ACC112 (cell line): ENCODE results near the gene CNNM3.

Source experiments
- H2AFZ ChIP-seq: fragments of 200-600 bp; sonication (generic); one replicate; pipeline ENCODE4 v1.6.0; 2017; ENCODE audit warnings: antibody characterized with exemption, low read length; ENCODE audit not compliant: unreplicated experiment
- H3K27ac ChIP-seq: fragments of 200-600 bp; sonication (generic); 2 replicates; pipeline ENCODE4 v1.5.1; 2014; ENCODE audit warnings: low read depth, mild to moderate bottlenecking, antibody characterized with exemption, low read length, moderate library complexity
- H3K27me3 ChIP-seq: fragments of 200-600 bp; sonication (generic); 2 replicates; pipeline ENCODE4 v1.6.1; 2014; ENCODE audit warnings: mild to moderate bottlenecking, antibody characterized with exemption, low read length, moderate library complexity, mixed read lengths; ENCODE audit not compliant: insufficient read depth
- H3K36me3 ChIP-seq: fragments of 200-600 bp; sonication (generic); 2 replicates; pipeline ENCODE4 v1.6.1; 2016; ENCODE audit warnings: mild to moderate bottlenecking, antibody characterized with exemption, low read length, moderate library complexity, mixed read lengths; ENCODE audit not compliant: insufficient read depth
- H3K4me1 ChIP-seq: fragments of 200-600 bp; sonication (generic); one replicate; pipeline ENCODE4 v1.6.1; 2016; ENCODE audit warnings: low read length, mixed read lengths; ENCODE audit not compliant: insufficient read depth, unreplicated experiment, control insufficient read depth
- H3K4me3 ChIP-seq: fragments of 200-600 bp; sonication (generic); 2 replicates; pipeline ENCODE4 v1.5.1; 2014; ENCODE audit warnings: mild to moderate bottlenecking, low read depth, low read length
- H3K79me2 ChIP-seq: fragments of 200-600 bp; sonication (generic); one replicate; pipeline ENCODE4 v1.6.0; 2016; ENCODE audit warnings: low read length; ENCODE audit not compliant: control insufficient read depth, unreplicated experiment, insufficient read depth

The CNNM3 gene

GRCh38 chr2:96881349-96882195, 65.5 kb downstream of the CNNM3 start:
- Histone ChIP-seq H3K27me3 (peaks cover 17% of the 10 kb centered on the region), H3K27ac (no peak overlapping the region), H3K4me1 (peaks cover under 1% of the 10 kb centered on the region), H3K4me3 (no peak overlapping the region), H2AFZ (no peak overlapping the region), H3K79me2 (no peaks in the 10 kb centered on the region), H3K36me3 (no peaks in the 10 kb centered on the region)

GRCh38 chr2:96882230-96882629, 66.2 kb downstream of the CNNM3 start:
- Histone ChIP-seq H2AFZ (no peak overlapping the region), H3K36me3 (no peaks in the 10 kb centered on the region), H3K27ac (no peak overlapping the region), H3K27me3 (peaks cover 17% of the 10 kb centered on the region), H3K4me1 (no peaks in the 10 kb centered on the region), H3K79me2 (no peaks in the 10 kb centered on the region), H3K4me3 (no peak overlapping the region)

GRCh38 chr2:96882906-96883305, 66.8 kb downstream of the CNNM3 start:
- no peak overlapping the region for H2AFZ ChIP-seq
- no peak overlapping the region for H3K27ac ChIP-seq
- H3K27me3 ChIP-seq, result peaks cover 17% of the 10 kb centered on the region
- no peaks in the 10 kb centered on the region for H3K4me1 ChIP-seq
- no peaks in the 10 kb centered on the region for H3K79me2 ChIP-seq
- no peaks in the 10 kb centered on the region for H3K36me3 ChIP-seq
- no peak overlapping the region for H3K4me3 ChIP-seq

GRCh38 chr2:96883306-96883705, 67.2 kb downstream of the CNNM3 start:
- Histone ChIP-seq H3K36me3 (no peaks in the 10 kb centered on the region), H3K27me3 (peaks cover 17% of the 10 kb centered on the region), H3K4me1 (no peaks in the 10 kb centered on the region)

More at GRCh38 chr2:96883306-96883705, 67.2 kb downstream of the CNNM3 start:
- no peaks in the 10 kb centered on the region for H3K79me2 ChIP-seq
- H3K27ac ChIP-seq, result no peak overlapping the region
- no peak overlapping the region for H3K4me3 ChIP-seq
- H2AFZ ChIP-seq, result no peak overlapping the region
